Globus pallidus (tissue), 1 donor: ENCODE data around the gene WDR1.

Source experiments
- DNase-seq: peaks from one replicate; pipeline ENCODE4 v3.0.0-alpha.2; 2015; ENCODE audit warnings: low spot score

Gene WDR1, protein sequence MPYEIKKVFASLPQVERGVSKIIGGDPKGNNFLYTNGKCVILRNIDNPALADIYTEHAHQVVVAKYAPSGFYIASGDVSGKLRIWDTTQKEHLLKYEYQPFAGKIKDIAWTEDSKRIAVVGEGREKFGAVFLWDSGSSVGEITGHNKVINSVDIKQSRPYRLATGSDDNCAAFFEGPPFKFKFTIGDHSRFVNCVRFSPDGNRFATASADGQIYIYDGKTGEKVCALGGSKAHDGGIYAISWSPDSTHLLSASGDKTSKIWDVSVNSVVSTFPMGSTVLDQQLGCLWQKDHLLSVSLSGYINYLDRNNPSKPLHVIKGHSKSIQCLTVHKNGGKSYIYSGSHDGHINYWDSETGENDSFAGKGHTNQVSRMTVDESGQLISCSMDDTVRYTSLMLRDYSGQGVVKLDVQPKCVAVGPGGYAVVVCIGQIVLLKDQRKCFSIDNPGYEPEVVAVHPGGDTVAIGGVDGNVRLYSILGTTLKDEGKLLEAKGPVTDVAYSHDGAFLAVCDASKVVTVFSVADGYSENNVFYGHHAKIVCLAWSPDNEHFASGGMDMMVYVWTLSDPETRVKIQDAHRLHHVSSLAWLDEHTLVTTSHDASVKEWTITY

DNA sequence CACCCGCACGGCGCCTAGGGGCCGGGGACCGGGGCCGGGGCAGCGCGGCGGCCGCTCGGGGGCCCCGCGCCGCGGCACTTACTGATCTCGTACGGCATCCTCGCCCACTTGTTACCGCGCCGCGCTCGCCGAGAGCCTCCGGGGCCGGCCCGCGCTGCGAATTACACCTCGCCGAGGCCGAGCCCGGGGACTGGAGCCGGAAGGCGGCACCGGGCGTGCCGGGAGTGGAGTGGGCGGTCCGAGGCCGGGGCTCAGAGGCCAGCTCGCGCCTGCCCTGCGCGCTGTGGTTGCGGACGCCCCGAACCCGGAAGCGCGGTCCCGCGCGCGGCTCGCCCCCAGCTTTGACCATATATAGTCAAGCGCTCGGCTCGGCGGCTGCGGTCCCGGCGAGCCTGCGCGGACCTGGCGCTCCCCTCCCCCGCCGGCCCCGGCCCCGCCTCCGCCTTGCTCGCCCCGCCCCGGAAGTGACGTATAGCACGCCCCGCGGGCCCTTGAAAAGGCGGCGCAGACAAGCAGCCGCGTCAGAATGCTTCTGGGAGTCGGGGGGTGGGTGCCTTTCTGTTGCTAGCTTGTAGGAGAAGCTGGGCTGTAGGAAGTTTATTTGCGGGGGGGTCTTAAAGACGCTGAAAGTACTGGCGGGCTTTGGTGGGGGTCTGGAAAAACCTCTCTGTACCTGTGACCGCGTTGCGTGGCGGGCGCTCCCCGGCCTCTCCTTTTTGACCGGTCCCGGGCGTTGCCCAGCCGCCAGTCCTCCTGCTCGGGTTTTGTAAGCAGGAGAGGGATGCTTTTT lies at the start of gene WDR1:
TSS of gene WDR1 (minus strand) at position 231 of the 790 bp plus-strand sequence. CDS start at position 98, 133 bp downstream.
- DNase-seq: peak; percentile 93

DNA sequence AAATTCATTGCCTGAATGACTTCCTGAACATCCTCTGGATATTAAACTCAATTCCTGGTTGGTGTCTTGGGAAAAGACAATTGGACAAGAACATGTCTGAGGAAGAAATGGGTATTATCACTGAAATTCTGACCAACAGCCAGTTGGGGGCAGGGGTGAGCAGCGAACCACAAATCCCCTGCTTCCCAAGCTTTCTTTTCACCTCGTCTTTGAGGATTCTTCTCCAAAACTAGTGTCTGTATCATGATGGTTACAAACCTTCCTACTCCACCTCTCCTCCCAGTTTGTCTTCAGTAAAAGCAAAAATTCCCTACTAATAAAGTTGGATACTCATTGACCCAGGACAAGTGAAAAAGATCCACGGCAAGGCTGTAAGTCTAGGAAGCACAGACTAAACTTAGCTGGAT lies 48.3 kb upstream of the WDR1 start:
- DNase-seq: peak; percentile 47

DNA sequence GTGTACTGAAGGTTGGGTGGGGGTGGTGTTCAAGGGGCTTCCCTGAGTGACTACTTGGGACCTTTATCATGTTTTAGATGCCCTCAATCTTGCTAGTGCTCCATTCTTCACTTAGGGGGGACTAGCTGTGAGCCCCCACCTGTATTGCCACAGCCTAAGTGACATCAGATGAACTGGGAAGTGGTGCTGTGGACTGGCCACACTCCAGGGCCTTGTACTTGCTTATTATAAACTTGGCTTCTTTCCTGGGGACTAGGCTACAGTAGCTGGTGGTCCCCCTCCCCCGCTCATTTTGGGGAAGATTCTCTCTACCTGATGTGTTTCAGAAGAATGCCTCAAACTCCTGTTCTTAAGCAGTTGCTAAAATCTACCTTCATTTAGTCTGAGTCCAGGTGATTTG lies 46.7 kb upstream of the WDR1 start:
- DNase-seq: no peak

DNA sequence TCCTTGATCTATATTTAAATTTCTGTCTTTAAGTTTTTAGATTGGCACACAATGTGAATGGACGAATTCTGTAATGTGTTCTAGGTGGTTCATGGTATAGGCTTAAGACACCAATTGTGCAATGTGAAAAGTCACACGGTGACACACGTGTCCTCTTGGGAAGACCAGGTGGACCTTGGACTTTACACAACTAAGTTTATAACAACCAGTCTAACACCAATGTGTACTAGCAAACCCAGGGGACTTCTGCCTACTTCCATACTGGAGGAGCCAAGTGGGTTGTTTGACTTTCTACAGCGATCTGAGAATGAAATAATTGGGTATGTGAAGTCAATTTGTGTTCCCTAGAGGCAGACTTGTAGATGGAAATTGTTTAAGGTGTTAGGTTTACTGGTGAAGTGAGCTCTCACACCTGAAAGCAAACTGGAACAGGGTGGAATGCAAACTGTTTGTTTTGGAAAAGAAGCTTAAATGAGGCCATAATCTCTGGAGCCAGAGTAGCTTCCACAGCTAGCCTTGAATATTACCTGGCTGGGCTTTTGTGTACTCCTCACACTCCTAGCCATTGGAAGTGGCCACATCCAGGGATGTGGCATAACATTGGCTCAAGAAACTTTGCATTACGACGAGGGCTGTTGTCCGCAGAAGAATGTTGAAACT lies 45.9 kb upstream of the WDR1 start:
- no peak for DNase-seq

DNA sequence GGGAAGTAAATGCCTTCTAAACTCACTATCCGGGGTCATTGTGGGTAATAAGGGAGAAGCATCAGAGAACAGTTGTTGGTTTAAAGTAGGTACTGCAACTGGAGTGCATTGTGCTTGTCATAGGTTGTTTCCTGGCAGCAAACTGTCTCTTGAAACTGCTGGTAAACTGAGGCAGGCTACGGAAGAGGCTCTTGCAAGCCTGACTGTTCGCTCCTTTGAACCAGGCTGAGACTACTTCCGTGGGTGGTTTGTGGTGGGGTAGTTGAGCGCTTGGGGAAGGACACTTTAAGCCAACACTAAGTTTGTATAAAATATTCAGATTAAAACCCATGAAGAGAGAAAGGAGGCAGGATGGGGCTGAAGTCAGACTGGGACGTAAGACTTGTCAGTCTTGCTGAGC lies 45.2 kb upstream of the WDR1 start:
- no peak for DNase-seq

DNA sequence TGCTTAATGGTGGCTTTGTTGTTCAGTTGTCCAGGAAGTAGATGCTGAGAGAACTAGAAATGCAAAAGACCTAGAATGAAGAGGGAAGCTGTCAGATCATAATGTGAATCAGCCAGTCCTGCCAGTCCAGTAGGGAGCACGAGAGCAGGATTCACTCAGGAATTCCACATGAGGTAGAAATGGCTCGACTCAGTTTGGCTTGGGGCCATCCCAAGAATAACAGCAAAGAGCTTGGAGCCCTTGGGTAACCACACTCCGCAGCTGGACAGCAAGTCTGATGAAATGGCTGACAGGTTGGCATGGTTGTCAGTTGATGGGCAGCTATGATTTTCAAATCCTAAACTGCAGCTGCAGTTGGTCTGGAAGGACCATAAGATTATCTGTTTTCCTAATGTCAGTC lies 44.5 kb upstream of the WDR1 start:
- DNase-seq: no peak

DNA sequence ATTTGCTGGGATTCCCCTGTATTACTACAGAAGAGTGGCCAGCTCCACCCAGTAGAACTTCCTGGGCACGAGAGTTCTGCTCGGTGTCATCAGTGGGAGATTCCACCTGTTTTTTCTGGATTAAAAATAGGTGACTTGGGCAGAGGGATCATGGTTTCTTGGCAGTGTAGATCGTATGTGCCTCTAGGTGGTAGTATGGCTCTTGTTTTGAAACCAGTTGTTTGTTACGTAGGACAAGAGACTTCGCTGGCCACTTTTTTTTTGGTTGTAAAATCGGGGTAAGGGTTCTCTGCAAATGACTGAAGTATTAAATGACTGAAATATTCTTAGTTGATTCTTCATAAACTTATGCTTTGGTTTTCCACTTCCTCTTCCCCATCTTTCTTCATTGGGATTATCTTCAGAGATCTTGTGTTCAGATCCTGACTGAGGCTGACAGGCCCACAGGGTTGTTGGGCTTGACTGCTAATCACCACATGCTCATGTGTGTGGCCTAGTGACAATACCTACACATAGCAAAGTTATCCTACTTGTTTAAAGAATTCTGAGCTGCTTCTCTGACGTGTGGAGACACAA lies 43.8 kb upstream of the WDR1 start:
- DNase-seq: peak; percentile 20

DNA sequence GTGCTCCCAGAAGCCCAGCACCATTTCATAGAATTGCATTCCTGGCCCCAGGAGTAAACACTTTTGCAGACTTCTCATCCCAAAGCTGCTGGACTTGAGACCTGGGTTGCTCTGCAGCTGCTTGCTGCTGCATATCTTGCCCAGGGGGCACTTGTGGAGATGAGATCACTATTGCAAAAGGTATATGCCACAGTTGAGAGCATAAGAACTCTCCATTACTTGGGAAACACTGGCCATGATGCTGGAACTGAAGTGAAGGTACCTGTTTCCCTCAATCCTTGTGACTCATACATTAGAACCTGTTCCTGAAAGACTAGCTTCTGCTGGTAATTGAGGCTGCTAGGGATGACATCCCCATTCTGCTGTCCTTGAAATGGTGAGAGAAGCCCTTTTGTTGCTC lies 43.1 kb upstream of the WDR1 start:
- DNase-seq: no peak

DNA sequence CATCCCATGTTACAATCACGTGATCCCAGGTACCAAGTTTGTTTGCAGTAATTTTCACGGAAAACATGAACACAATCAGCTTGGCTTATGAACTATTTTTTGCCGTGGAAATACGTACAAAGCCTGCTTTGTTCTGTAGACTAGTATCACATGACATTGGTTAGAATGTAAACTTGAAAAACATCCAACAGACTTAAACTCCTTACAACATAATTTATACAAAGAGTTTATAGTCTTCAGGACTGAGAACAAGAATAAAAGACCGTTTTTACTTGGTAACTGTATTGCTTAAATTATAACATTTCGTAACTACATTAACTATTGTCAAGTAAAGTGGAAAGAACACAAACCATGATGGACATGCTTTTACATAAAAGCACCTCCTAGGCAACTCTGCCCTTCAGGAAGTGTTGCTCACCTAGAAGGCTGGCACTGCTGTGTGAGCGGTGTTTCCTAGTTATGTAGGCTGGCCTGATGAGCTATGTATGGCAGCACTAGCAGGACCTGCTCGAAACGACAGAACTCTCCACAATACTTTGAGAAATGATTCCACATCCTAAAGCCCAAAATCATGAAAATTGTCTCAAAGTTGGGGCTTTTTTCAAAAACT lies 41.8 kb upstream of the WDR1 start:
- DNase-seq: peak; percentile 19

DNA sequence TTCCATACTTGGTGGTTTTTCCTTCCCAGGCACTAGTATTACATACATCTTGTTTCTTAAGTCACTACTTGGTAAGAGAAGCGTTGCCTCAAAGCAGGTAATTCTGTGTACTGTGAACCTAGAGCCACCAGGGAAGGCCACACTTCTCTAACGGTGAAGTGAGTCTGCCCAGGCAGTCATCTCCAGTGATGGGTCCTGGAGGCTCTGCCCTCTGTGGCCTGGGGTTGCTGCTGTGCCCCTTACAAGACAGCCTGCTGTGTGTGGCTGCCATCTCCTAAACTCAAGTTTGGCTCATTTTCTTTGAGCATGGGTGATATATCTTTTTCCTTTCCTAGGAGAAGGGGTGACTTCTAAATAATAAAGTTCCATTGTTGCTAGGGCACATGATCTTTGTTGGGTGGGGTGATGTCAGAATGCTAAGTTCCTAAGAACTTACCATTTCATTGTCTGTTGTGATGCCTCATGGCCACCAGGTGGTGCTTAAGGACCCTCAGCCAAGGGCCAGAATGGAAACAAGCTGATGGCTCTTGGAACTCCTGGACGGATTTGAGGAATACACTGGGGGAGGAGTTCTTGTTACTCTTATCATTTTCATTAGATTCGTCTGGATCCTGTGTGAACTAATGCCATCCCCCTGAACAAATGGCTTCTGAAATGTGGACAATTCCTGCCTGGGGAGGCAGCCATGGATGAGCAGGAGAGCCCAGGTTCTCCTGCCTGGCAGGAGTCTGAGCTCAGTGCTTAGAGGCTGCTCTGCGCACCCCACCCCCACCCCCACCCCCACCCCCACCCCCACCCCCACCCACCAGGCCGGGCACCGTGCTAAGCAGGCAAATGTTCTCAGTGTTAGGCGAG lies 41.1 kb upstream of the WDR1 start:
- DNase-seq: peak; percentile 73

DNA sequence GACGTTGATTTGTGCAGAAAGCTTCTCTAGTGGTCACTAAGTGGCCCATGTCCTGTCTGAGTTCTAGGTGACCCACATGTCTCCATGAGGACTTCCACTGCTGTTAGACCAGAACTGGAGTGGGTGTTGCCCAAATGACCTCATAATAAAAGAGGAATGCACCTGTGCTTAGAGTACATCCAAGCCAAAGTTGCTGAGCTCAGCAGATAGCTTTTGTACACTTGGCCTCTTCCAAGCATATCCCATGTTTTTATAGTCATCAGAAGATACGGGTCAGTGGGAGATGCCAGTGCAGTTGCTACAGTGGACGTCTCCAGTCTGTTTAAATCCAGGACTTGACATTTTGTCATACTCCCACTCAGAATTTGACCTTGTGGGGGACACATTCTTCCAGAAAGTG lies 37.6 kb upstream of the WDR1 start:
- no peak for DNase-seq

DNA sequence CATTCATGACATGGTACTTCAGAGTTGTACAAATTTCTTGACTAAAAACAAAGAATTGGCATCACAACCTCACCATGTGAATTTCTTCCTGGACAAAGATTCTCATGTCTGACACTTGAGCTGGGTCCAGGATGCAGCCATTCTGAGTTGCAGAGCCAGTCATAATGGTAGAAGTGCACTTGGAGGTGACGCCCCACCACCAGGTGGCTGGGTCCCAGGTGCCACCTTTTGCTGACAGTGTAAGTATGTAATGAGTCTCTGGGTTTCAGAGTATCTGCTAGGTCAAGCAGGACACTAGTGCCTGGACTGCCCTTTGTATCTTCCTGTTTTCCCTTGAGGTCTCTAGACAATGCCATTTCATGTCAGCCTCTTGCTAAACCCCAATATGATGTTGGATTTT lies 36.6 kb upstream of the WDR1 start:
- DNase-seq: no peak

DNA sequence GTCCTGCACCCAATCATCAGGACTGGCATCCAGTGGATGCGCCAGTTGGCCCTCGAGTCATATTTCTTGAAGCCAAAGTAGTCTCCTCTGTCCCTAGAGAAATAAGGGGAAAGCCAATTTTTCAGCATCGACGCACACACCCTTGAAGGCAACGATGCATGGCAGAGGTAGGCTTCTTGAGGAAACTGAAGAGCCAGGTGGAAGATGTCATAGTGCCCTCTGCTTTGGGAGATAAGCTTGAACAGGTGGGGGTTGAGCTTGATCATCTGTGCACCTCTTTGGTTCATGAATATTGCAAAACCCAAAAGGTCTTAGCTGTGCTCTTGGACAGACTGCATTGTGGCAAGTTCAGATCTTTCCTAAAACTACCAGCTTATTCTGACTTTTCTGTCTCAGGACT lies 34.6 kb upstream of the WDR1 start:
- DNase-seq: no peak

DNA sequence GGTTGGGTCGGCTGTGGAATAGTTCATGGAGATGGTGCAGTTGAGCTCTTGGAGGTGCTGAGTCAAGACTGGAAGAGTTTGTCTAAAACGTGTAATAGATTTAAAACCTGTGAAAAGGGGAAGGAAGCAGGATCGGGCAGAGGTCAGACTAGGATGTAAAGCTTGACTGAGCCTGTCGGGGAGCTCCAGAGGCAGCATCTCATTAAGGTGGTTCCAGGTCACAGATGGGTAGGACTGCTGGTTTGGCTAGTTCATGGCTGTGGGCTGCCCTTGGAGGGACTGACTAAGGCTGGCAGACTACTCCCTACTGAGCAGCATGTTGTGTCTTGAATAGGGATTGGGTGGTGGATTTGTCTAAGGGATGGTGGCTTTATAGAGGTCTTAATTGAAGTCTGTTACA lies 28.4 kb upstream of the WDR1 start:
- no peak for DNase-seq

DNA sequence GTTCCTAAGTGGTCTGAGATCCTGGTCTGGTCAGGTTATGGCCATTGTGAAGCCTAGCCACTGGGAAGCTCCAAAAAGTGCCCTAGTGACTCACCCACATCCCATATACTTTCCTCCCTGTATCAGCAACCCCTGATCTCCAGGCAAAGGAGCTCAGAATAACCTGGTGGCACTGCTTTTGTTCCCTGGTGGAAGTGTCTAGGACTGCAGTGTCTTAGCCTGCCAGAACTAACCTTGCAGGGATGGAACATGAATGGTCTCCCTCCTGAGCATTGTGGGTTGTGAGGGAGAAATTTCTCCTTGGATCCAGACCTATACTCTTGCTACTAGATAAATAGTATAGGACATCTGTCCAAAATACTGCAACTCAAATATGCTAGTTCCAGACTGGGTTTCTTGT lies 27.9 kb upstream of the WDR1 start:
- DNase-seq: no peak

DNA sequence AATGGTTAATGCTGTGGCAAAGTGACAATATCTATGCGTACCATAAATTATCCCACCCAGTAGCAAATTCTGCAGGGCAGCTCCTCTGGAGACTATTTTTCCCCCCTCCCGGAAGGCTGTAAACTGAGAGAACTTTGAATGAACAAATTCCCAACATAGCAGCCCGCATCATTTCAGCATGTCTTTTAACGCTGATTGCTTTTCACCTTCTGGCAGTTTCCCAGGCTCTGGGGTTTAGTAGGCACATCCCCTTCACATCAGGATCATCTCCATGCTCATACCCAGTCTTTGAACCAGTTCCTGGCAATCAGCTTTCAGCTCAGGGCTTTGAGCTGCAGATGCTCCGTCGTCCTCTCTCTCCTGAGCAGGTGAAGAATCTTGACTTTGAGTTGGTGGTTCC lies 26.6 kb upstream of the WDR1 start:
- DNase-seq: no peak

DNA sequence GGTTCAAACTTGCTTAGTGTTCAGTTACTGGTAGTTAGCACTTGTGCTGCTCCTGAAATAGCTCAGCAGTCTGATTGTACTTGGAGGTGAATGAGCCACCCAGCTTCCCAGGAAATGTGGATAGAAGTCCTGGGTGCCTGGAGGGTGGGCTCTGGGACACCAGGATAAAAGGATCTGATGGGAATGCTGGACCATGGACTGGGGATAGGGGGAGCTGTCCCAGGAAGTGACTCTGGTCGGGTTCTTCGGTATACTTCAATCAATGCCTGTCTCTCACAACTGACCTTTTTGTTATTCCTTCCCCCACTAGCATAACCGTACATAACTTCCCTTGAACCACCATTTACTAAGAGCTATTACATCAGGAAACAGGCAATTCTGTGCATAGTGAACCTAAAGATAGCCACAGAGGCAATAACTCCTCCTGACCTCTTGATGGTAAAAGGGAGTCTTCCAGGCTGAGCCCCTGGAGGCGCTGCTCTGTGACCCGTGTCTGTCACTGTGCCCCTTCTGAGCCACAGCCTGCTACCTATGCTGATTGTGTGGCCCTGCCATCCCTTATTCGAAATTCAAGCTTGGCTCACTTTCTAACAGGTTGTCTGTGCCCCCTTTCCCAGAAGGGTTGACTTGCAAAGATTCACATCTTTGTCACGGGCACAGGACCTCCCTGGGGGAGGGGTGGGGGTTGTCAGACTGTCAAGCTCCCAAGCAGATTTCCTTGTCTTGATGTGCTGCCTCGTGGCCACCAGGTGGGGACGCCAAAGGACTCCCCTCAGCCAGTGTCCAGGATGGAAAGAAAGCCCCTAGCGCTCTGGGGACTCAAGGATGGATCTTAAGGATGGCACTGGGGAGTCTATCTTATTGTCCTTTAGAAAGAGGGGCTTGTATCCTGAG lies 24.5 kb upstream of the WDR1 start:
- no peak for DNase-seq

DNA sequence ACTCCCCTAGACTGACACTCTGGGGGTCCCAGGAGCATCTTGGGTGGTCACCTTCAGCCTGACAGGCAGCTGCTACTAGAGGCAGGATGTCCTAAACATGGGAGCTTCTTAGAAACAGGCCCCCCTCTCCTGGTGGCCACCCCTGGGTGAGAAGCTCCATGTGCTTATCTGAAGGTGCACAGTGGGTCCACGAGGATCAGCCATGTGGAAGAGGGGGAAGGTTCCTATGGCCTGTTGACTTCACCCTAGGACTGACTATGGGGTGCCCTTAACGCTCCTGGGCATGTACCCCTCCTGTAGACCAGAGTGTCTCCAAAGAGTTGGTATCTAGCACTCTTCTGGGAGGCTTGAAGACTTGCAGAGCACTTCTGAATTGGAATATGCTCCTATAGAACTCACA lies 22.9 kb upstream of the WDR1 start:
- no peak for DNase-seq

DNA sequence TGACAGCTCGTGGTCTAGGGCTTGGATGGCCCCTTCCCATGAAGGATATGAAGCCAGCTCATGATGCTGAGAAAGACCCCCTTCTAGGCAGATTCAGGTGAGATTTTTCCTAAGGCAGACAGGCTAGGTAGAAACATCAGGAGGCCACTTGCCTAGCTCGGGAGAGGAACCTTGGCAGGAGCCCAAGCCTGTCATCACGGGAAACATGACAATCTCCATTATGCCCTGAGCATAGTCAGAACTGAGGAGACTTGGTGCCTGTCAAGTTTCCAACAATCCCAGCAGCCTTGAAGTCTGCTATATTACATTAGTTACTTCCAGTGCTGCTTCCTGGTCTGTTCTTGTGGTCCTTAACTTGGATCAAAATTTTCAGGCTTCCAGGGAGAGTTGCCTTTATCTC lies 18.7 kb upstream of the WDR1 start:
- no peak for DNase-seq

DNA sequence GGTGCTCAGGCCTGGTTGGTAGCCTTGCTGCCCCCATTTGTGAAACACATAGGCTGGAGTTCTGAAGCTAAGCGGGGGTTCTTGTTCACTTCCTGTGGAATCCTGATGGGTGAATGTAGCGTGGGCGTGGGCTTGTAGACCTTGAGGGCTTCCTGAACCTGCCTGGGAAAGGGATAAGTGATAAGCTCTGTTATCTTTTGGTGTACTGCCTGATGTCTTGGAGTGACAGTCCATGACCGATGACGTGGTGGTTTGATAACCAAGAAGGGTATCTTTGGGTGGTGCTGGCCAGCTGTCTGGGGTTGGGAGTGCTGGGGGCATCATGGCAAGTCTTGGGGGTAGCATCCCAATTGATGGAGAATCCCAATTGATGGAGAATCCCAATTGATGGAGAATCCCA lies 17.5 kb upstream of the WDR1 start:
- DNase-seq: no peak
